Measurements from ENCODE around the gene PLA2G6. TPM values are rescaled to one million over a fixed set of nuclear protein-coding genes. Genes with fewer than 3 reads are reported as not detected.
A peak's percentile ranks its signal among the peaks of the same experiment; 100 is the strongest.

The PLA2G6 gene
- total RNA-seq, 1 donor, result 12.3 TPM

- TF ChIP-seq CTCF (IDR thresholded peaks at IDR 0.05; ENCODE audit: insufficient read depth, low read length), result no peak
- no peak for DNase-seq (ENCODE audit: low read depth)
- no peak overlapping the region for H3K4me3 ChIP-seq (ENCODE audit: low read depth, low read length)
These were observed 31.8 kb upstream of the PLA2G6 start for GRCh38 chr22:38213319-38213989.

- H3K4me3 ChIP-seq (ENCODE audit: low read depth, low read length), result no peak overlapping the region
- no peak for DNase-seq (ENCODE audit: low read depth)
- TF ChIP-seq CTCF (IDR thresholded peaks at IDR 0.05; ENCODE audit: insufficient read depth, low read length), result no peak
These were observed 30.8 kb upstream of the PLA2G6 start for GRCh38 chr22:38212442-38212841.

GRCh38 chr22:38211556-38211955, 29.9 kb upstream of the PLA2G6 start:
- TF ChIP-seq CTCF (IDR thresholded peaks at IDR 0.05; ENCODE audit: insufficient read depth, low read length), result no peak
- no peak for DNase-seq (ENCODE audit: low read depth)
- no peak overlapping the region for H3K4me3 ChIP-seq (ENCODE audit: low read depth, low read length)

GRCh38 chr22:38208551-38208968, 26.9 kb upstream of the PLA2G6 start:
- no peak overlapping the region for H3K4me3 ChIP-seq (ENCODE audit: low read depth, low read length)
- TF ChIP-seq CTCF (IDR thresholded peaks at IDR 0.05; ENCODE audit: insufficient read depth, low read length), result no peak
- DNase-seq (ENCODE audit: low read depth), result no peak

GRCh38 chr22:38207898-38208432, 26.3 kb upstream of the PLA2G6 start:
- DNase-seq (ENCODE audit: low read depth), result no peak
- TF ChIP-seq CTCF (IDR thresholded peaks at IDR 0.05; ENCODE audit: insufficient read depth, low read length), result no peak
- no peak overlapping the region for H3K4me3 ChIP-seq (ENCODE audit: low read depth, low read length)

- DNase-seq (ENCODE audit: low read depth), result peak; percentile 94
- TF ChIP-seq CTCF (IDR thresholded peaks at IDR 0.05; ENCODE audit: insufficient read depth, low read length), result no peak
- H3K4me3 ChIP-seq (ENCODE audit: low read depth, low read length), result peak overlapping the region; percentile 19
These were observed 23.9 kb upstream of the PLA2G6 start for GRCh38 chr22:38205261-38206128.
